SU-DHL-6 (cell line): ENCODE data around the gene EDAR.

ENCODE experiments used
- H2AFZ ChIP-seq: fragments of 200-600 bp; sonication (generic); 2 replicates; pipeline ENCODE4 v1.6.1; 2014; ENCODE audit warnings: low read depth, mild to moderate bottlenecking, moderate library complexity, mixed read lengths, antibody characterized with exemption, low read length; ENCODE audit not compliant: severe bottlenecking
- H3F3A ChIP-seq: fragments of 200-600 bp; shearing (Covaris generic); 2 replicates; pipeline ENCODE4 v1.6.0; 2016; ENCODE audit warnings: antibody characterized with exemption, mild to moderate bottlenecking; ENCODE audit not compliant: insufficient read depth
- H3K27ac ChIP-seq: fragments of 200-600 bp; sonication (generic); 2 replicates; pipeline ENCODE4 v1.5.1; 2016; ENCODE audit warnings: low read depth, mild to moderate bottlenecking, low read length, moderate library complexity, mixed read lengths
- H3K27me3 ChIP-seq: fragments of 200-600 bp; sonication (generic), shearing (Covaris generic); 2 replicates; pipeline ENCODE4 v1.6.0; 2014; ENCODE audit warnings: mild to moderate bottlenecking, low read length
- H3K36me3 ChIP-seq: fragments of 200-600 bp; sonication (generic); 2 replicates; pipeline ENCODE4 v1.6.1; 2014; ENCODE audit warnings: mild to moderate bottlenecking, low read length, mixed read lengths
- H3K4me2 ChIP-seq: fragments of 300-600, 200-600 bp; shearing (Covaris generic), sonication (generic); 2 replicates; pipeline ENCODE4 v1.6.0; 2014; ENCODE audit warnings: low read length, low read depth, mild to moderate bottlenecking; ENCODE audit not compliant: poor library complexity, severe bottlenecking
- H3K4me3 ChIP-seq: fragments of 200-600 bp; sonication (generic); 2 replicates; pipeline ENCODE4 v1.5.1; 2014; ENCODE audit warnings: antibody characterized with exemption, low read length, mild to moderate bottlenecking, mixed read lengths; ENCODE audit not compliant: insufficient read depth, poor library complexity, severe bottlenecking
- H3K79me2 ChIP-seq: fragments of 200-600 bp; sonication (generic); 2 replicates; pipeline ENCODE4 v1.6.1; 2014; ENCODE audit warnings: mild to moderate bottlenecking, low read length, moderate library complexity; ENCODE audit not compliant: insufficient read depth
- H3K9ac ChIP-seq: fragments of 200-600 bp; sonication (generic); 2 replicates; pipeline ENCODE4 v1.7.0; 2014; ENCODE audit warnings: mild to moderate bottlenecking, low read length
- H3K9me2 ChIP-seq: fragments of 200-600 bp; sonication (generic); replicated peaks from 2 replicates; pipeline ENCODE4 v1.6.1; 2014; ENCODE audit warnings: low read length; ENCODE audit not compliant: insufficient read depth
- H3K9me3 ChIP-seq: fragments of 200-600 bp; sonication (generic); 2 replicates; pipeline ENCODE4 v1.6.1; 2014; ENCODE audit warnings: low read length, mixed read lengths; ENCODE audit not compliant: insufficient read depth
- H4K20me1 ChIP-seq: fragments of 200-600 bp; sonication (generic); 2 replicates; pipeline ENCODE4 v1.6.1; 2014; ENCODE audit warnings: low read depth, mild to moderate bottlenecking, antibody characterized with exemption, low read length, moderate library complexity, mixed read lengths
- CTCF ChIP-seq: fragments of 200-600 bp; sonication (generic); IDR thresholded peaks from one replicate; pipeline ENCODE4 v1.5.1; 2017; ENCODE audit warnings: antibody characterized with exemption, mild to moderate bottlenecking, low read length, moderate library complexity; ENCODE audit not compliant: insufficient read depth, poor library complexity, severe bottlenecking
- EZH2phosphoT487 ChIP-seq: fragments of 200-600 bp; sonication (generic), shearing (Covaris generic); conservative IDR thresholded peaks from 2 replicates; pipeline ENCODE4 v1.6.1; 2018; ENCODE audit warnings: mild to moderate bottlenecking, antibody characterized with exemption, low read length, moderate library complexity, mixed read lengths

Gene EDAR

DNA sequence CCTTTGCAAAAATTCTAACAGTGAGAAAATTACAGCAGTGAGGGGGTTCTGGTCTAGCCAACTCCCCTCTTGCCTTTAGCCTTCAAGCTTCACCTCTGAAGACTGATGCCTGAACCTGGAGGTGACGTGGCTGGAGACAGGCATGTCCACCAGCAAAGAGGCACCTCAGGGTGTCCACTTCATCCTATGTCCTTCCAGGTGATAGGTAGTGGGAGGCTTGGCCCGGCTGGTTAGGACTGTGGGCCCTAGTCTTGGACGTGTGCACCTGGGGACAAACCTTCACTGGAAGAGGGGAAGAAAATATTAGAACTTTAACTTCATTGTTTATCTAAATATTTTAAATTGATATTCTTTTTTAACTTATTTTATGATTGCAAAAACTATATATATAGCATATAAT, 35.5 kb upstream of the EDAR start:
- Histone ChIP-seq H3K9me3 (no peaks in the 10 kb centered on the region), H3K9me2 (no peaks in the 10 kb centered on the region), H3K27me3 (no peaks in the 10 kb centered on the region), H3K4me3 (no peak overlapping the region), H3K36me3 (no peaks in the 10 kb centered on the region), H3K27ac (no peak overlapping the region), H4K20me1 (no peaks in the 10 kb centered on the region), H3F3A (no peaks in the 10 kb centered on the region), H2AFZ (no peak overlapping the region), H3K79me2 (no peaks in the 10 kb centered on the region), H3K4me2 (no peak overlapping the region), H3K9ac (no peak overlapping the region)
- TF ChIP-seq EZH2phosphoT487, result no peak
- no peak for TF ChIP-seq CTCF

DNA sequence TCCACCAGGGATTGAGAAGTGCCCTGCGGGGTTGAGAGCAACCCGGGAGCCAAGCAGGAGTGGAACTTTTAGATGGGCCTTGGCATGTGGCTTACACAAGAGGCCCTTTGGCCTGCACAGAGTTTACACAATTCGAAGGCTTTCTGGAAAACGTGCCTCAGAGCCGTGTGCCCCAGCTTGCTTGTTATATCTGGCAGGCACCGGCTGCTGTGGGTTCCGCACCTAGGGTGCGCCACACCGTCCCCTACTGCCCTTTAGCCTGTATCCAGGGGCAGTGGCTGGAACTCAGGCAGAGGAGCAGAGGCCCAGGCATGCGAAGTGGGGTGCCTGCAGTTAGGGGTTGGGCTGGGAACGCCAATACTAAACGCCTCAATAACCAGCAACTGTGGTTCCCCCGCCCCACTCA, 32.9 kb upstream of the EDAR start:
- TF ChIP-seq EZH2phosphoT487 (no peak), CTCF (no peak)
- Histone ChIP-seq H3K9me2 (no peaks in the 10 kb centered on the region), H3K9me3 (no peaks in the 10 kb centered on the region), H3K36me3 (no peaks in the 10 kb centered on the region), H3K4me2 (no peak overlapping the region), H3K9ac (no peak overlapping the region), H2AFZ (no peak overlapping the region), H3K27ac (no peak overlapping the region), H3K79me2 (no peaks in the 10 kb centered on the region), H3K27me3 (no peaks in the 10 kb centered on the region), H3K4me3 (no peak overlapping the region), H4K20me1 (no peaks in the 10 kb centered on the region), H3F3A (no peaks in the 10 kb centered on the region)

- Histone ChIP-seq H4K20me1 (no peaks in the 10 kb centered on the region), H3K4me2 (no peak overlapping the region), H3K36me3 (no peaks in the 10 kb centered on the region), H3K9me2 (no peaks in the 10 kb centered on the region), H2AFZ (no peak overlapping the region), H3K27me3 (no peaks in the 10 kb centered on the region), H3K79me2 (no peaks in the 10 kb centered on the region), H3K27ac (no peak overlapping the region), H3K4me3 (no peak overlapping the region), H3K9ac (no peak overlapping the region), H3F3A (no peaks in the 10 kb centered on the region), H3K9me3 (no peaks in the 10 kb centered on the region)
- TF ChIP-seq EZH2phosphoT487 (no peak), CTCF (no peak)
Measured at GRCh38 chr2:109020217-109020637, 31.2 kb upstream of the EDAR start.

DNA sequence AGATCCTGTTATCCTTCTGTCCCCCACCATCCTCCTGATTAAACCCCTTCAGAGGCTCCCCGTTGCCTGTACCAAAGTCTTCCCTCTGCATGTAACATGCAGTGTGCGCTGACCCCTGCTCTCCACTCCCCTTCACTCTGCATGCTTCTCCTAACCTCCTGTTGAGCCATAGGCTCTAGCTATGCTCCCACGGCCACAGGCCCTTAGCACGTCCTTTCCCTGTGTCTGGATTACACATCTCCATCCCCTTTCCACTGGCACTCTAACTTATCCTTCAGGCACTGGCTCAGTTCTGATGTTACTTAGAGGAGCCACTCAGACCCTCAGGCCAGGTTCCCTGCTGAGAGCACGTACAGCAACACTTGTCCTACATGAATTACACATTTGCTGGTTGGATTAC, 29.4 kb upstream of the EDAR start:
- H3K9me2 ChIP-seq, result no peaks in the 10 kb centered on the region
- H4K20me1 ChIP-seq, result no peaks in the 10 kb centered on the region
- no peak overlapping the region for H3K9ac ChIP-seq
- H3F3A ChIP-seq, result no peaks in the 10 kb centered on the region
- no peak overlapping the region for H3K4me2 ChIP-seq
- no peak overlapping the region for H3K27ac ChIP-seq
- no peak overlapping the region for H3K4me3 ChIP-seq
- no peaks in the 10 kb centered on the region for H3K79me2 ChIP-seq
- H3K9me3 ChIP-seq, result no peaks in the 10 kb centered on the region
- TF ChIP-seq CTCF (no peak), EZH2phosphoT487 (no peak)
- no peaks in the 10 kb centered on the region for H3K27me3 ChIP-seq
- no peaks in the 10 kb centered on the region for H3K36me3 ChIP-seq
- no peak overlapping the region for H2AFZ ChIP-seq
